Measurements from ENCODE around the gene TPSAB1. TPM values are rescaled to one million over a fixed set of nuclear protein-coding genes. Genes with fewer than 3 reads are reported as not detected.

TPSAB1 gene
- total and polyA plus RNA-seq, 4 donors: 0.23 to 10.8 (median 1.2) TPM

- no peak for TF ChIP-seq REST (IDR thresholded peaks at IDR 0.05)
- TF ChIP-seq HNF4G (IDR thresholded peaks at IDR 0.05): no peak
- TF ChIP-seq FOXA2 (IDR thresholded peaks at IDR 0.05): no peak
Observed at GRCh38 chr16:1279081-1279944, 38.8 kb downstream of the TPSAB1 start (continued).

- 84% methylated on average over 29 of the region's 29 CpGs for WGBS
- Histone ChIP-seq H3K27me3 (ENCODE audit: control insufficient read depth in 4 of 4, insufficient read depth in 4 of 4, low read length in 3 of 4) (peaks cover 0 to 3% (median 0%) of the 10 kb centered on the region in 4 donors), H3K27ac (ENCODE audit: low read depth in 1 of 2, low read length in 2 of 2) (no peak overlapping the region), H3K9me3 (ENCODE audit: control insufficient read depth in 4 of 4, low read length in 3 of 4) (no peaks in the 10 kb centered on the region), H3K9ac (ENCODE audit: low read depth in 1 of 2, low read length in 2 of 2) (no peak overlapping the region), H3K36me3 (ENCODE audit: control insufficient read depth in 4 of 4, insufficient read depth in 3 of 4, low read depth in 1 of 4, low read length in 3 of 4) (no peaks in the 10 kb centered on the region), H3K4me1 (ENCODE audit: control insufficient read depth in 4 of 4, insufficient read depth in 4 of 4, low read length in 3 of 4) (no peaks in the 10 kb centered on the region), H3K4me3 (ENCODE audit: low read depth in 1 of 3, low read length in 3 of 3) (no peak overlapping the region)
- no peak for DNase-seq (ENCODE audit: low spot score)
- TF ChIP-seq YY1 (IDR thresholded peaks at IDR 0.05): no peak
- no peak for TF ChIP-seq MAX (IDR thresholded peaks at IDR 0.05)
- TF ChIP-seq HNF4A (conservative IDR thresholded peaks at IDR 0.05): no peak
- no peak for TF ChIP-seq JUND (IDR thresholded peaks at IDR 0.05)
- no peak for TF ChIP-seq FOXA1 (IDR thresholded peaks at IDR 0.05)
- TF ChIP-seq RAD21 (IDR thresholded peaks at IDR 0.05): no peak
- no peak for TF ChIP-seq RXRA (IDR thresholded peaks at IDR 0.05)
- TF ChIP-seq SP1 (IDR thresholded peaks at IDR 0.05): no peak
- no peak for TF ChIP-seq HNF4G (IDR thresholded peaks at IDR 0.05)
- TF ChIP-seq GABPA (IDR thresholded peaks at IDR 0.05 in 1 of 2, conservative IDR thresholded peaks at IDR 0.05 in 1 of 2): no peak
- TF ChIP-seq TAF1 (conservative IDR thresholded peaks at IDR 0.05): no peak
Observed at GRCh38 chr16:1279945-1280589, 39.6 kb downstream of the TPSAB1 start.

GRCh38 chr16:1280783-1281182, 40.3 kb downstream of the TPSAB1 start:
- H3K9me3 ChIP-seq (ENCODE audit: control insufficient read depth in 4 of 4, low read length in 3 of 4): no peaks in the 10 kb centered on the region
- H3K4me3 ChIP-seq (ENCODE audit: low read depth in 1 of 3, low read length in 3 of 3): no peak overlapping the region
- H3K27ac ChIP-seq (ENCODE audit: low read depth in 1 of 2, low read length in 2 of 2): no peak overlapping the region
- 76% methylated on average over 8 of the region's 8 CpGs for WGBS
- H3K9ac ChIP-seq (ENCODE audit: low read depth in 1 of 2, low read length in 2 of 2): no peak overlapping the region
- H3K27me3 ChIP-seq (ENCODE audit: control insufficient read depth in 4 of 4, insufficient read depth in 4 of 4, low read length in 3 of 4): peaks cover 0 to 3% (median 0%) of the 10 kb centered on the region in 4 donors
- no peaks in the 10 kb centered on the region for H3K4me1 ChIP-seq (ENCODE audit: control insufficient read depth in 4 of 4, insufficient read depth in 4 of 4, low read length in 3 of 4)
- H3K36me3 ChIP-seq (ENCODE audit: control insufficient read depth in 4 of 4, insufficient read depth in 3 of 4, low read depth in 1 of 4, low read length in 3 of 4): no peaks in the 10 kb centered on the region
- DNase-seq (ENCODE audit: low spot score): no peak
- TF ChIP-seq GABPA (IDR thresholded peaks at IDR 0.05 in 1 of 2, conservative IDR thresholded peaks at IDR 0.05 in 1 of 2): no peak
- TF ChIP-seq HNF4A (conservative IDR thresholded peaks at IDR 0.05): no peak
- no peak for TF ChIP-seq ATF3 (IDR thresholded peaks at IDR 0.05)
- no peak for TF ChIP-seq RAD21 (IDR thresholded peaks at IDR 0.05)
- TF ChIP-seq YY1 (IDR thresholded peaks at IDR 0.05): no peak
- TF ChIP-seq JUND (IDR thresholded peaks at IDR 0.05): no peak
- TF ChIP-seq TAF1 (conservative IDR thresholded peaks at IDR 0.05): no peak
- no peak for TF ChIP-seq EGR1 (IDR thresholded peaks at IDR 0.05; ENCODE audit: low read depth in 2 of 2)
- TF ChIP-seq REST (IDR thresholded peaks at IDR 0.05): no peak
- no peak for TF ChIP-seq RXRA (IDR thresholded peaks at IDR 0.05)
- TF ChIP-seq FOXA1 (IDR thresholded peaks at IDR 0.05): no peak
- no peak for TF ChIP-seq ZBTB33 (IDR thresholded peaks at IDR 0.05)
- no peak for TF ChIP-seq NR2F2 (IDR thresholded peaks at IDR 0.05)
